HG03135 (cell line): ENCODE results near the gene STRN3.
"Not testable (repeated sequence)": the region's sequence is repeated elsewhere in the genome, so short reads cannot be mapped to it uniquely, and the experiment has no call there.

Experiments
- ATAC-seq: cut with Tn5 transposase; IDR thresholded peaks from one replicate; pipeline ENCODE4 v1.9.1; 2021; ENCODE audit warnings: mild to moderate bottlenecking, moderate library complexity; ENCODE audit not compliant: unreplicated experiment

The STRN3 gene

GRCh38 chr14:30925254-30925653 is 100.9 kb downstream of the STRN3 start:
- no peak for ATAC-seq

- no peak for ATAC-seq
These were observed 104.4 kb downstream of the STRN3 start for GRCh38 chr14:30921788-30922187.

GRCh38 chr14:30921305-30921704 is 104.9 kb downstream of the STRN3 start:
- ATAC-seq = no peak

GRCh38 chr14:30915596-30915995 is 110.6 kb downstream of the STRN3 start:
- ATAC-seq = no peak

- ATAC-seq = no peak
These were observed 111.4 kb downstream of the STRN3 start for GRCh38 chr14:30914812-30915211.

GRCh38 chr14:30908826-30909225 is 117.4 kb downstream of the STRN3 start:
- ATAC-seq = no peak

- no peak for ATAC-seq
These were observed 118.5 kb downstream of the STRN3 start for GRCh38 chr14:30907659-30908057.

- ATAC-seq = no peak
These were observed 119.2 kb downstream of the STRN3 start for GRCh38 chr14:30906752-30907658.

- ATAC-seq = no peak
These were observed 122.7 kb downstream of the STRN3 start for GRCh38 chr14:30903285-30904124.

GRCh38 chr14:30897121-30897520 is 129.1 kb downstream of the STRN3 start:
- ATAC-seq = not testable (repeated sequence)

GRCh38 chr14:30896435-30896834 is 129.7 kb downstream of the STRN3 start:
- no peak for ATAC-seq

- no peak for ATAC-seq
These were observed 131.2 kb downstream of the STRN3 start for GRCh38 chr14:30894923-30895515.

- no peak for ATAC-seq
These were observed 132.4 kb downstream of the STRN3 start for GRCh38 chr14:30893819-30894218.

- ATAC-seq = no peak
These were observed 137.0 kb downstream of the STRN3 start for GRCh38 chr14:30889244-30889594.

GRCh38 chr14:30888480-30889243 is 137.5 kb downstream of the STRN3 start:
- no peak for ATAC-seq

- no peak for ATAC-seq
These were observed 140.1 kb downstream of the STRN3 start for GRCh38 chr14:30885840-30886740.

GRCh38 chr14:30884901-30885300 is 141.3 kb downstream of the STRN3 start:
- ATAC-seq = no peak

- ATAC-seq = no peak
These were observed 142.5 kb downstream of the STRN3 start for GRCh38 chr14:30883508-30884294.

- no peak for ATAC-seq
These were observed 143.7 kb downstream of the STRN3 start for GRCh38 chr14:30882431-30882830.
